Renal pelvis (tissue), 4 donors: ENCODE measurements around the gene UGDH. TPM values are rescaled to one million over a fixed set of nuclear protein-coding genes. Genes with fewer than 3 reads are reported as not detected.
"Not testable (repeated sequence)": the region's sequence is repeated elsewhere in the genome, so short reads cannot be mapped to it uniquely, and the experiment has no call there.

ENCODE experiments used
- DNase-seq: peaks from one replicate; pipeline ENCODE4 v3.0.0-alpha.2; 2013
- polyA plus RNA-seq, 3 donors: library from polyadenylated mRNA; unstranded; fragments of 120-200 nt; gene quantifications; one replicate each; pipeline ENCODE4 v1.2.1, GENCODE V29; 2013; ENCODE audit not compliant: insufficient read length in 3 of 3

The UGDH gene
- polyA plus RNA-seq, 3 donors: 92.9 to 117 (median 109) TPM

GRCh38 chr4:39541987-39542610 lies 14.9 kb upstream of the UGDH start:
- DNase-seq: no peak

GRCh38 chr4:39539089-39539611 lies 11.9 kb upstream of the UGDH start:
- DNase-seq: no peak

GRCh38 chr4:39533541-39533940 lies 6.3 kb upstream of the UGDH start:
- DNase-seq: no peak

- not testable (repeated sequence) for DNase-seq
These were observed 5.0 kb upstream of the UGDH start for GRCh38 chr4:39532237-39532636.

GRCh38 chr4:39530682-39531081 lies 3.4 kb upstream of the UGDH start:
- no peak for DNase-seq

- no peak for DNase-seq
These were observed 2.3 kb upstream of the UGDH start for GRCh38 chr4:39529534-39529933.

- no peak for DNase-seq
These were observed 824 bp upstream of the UGDH start for GRCh38 chr4:39528061-39528465.

- DNase-seq: no peak
These were observed 409 bp downstream of the UGDH start for GRCh38 chr4:39526765-39527295.

- DNase-seq: no peak
These were observed 1.2 kb downstream of the UGDH start for GRCh38 chr4:39525822-39526690.

GRCh38 chr4:39524161-39524957 lies 2.9 kb downstream of the UGDH start:
- no peak for DNase-seq

GRCh38 chr4:39522068-39522467 lies 5.2 kb downstream of the UGDH start:
- no peak for DNase-seq

- DNase-seq: no peak
These were observed 5.9 kb downstream of the UGDH start for GRCh38 chr4:39521253-39521919.

- no peak for DNase-seq
These were observed 8.8 kb downstream of the UGDH start for GRCh38 chr4:39518484-39518883.

GRCh38 chr4:39516407-39516966 lies 10.8 kb downstream of the UGDH start:
- DNase-seq: no peak

- not testable (repeated sequence) for DNase-seq
These were observed 11.4 kb downstream of the UGDH start for GRCh38 chr4:39515669-39516401.

- no peak for DNase-seq
These were observed 12.3 kb downstream of the UGDH start for GRCh38 chr4:39514888-39515401.

- not testable (repeated sequence) for DNase-seq
These were observed 13.0 kb downstream of the UGDH start for GRCh38 chr4:39514266-39514665.

GRCh38 chr4:39510348-39510929 lies 16.8 kb downstream of the UGDH start:
- DNase-seq: no peak

- no peak for DNase-seq
These were observed 21.7 kb downstream of the UGDH start for GRCh38 chr4:39505581-39505980.

- DNase-seq: no peak
These were observed 22.7 kb downstream of the UGDH start for GRCh38 chr4:39504538-39504937.
